ENCODE results near the gene SDK1. TPM values are rescaled to one million over a fixed set of nuclear protein-coding genes. Genes with fewer than 3 reads are reported as not detected.

The SDK1 gene
- total RNA-seq, 4 donors from 2014 or later: 1.2 to 1.8 (median 1.5) TPM

DNA sequence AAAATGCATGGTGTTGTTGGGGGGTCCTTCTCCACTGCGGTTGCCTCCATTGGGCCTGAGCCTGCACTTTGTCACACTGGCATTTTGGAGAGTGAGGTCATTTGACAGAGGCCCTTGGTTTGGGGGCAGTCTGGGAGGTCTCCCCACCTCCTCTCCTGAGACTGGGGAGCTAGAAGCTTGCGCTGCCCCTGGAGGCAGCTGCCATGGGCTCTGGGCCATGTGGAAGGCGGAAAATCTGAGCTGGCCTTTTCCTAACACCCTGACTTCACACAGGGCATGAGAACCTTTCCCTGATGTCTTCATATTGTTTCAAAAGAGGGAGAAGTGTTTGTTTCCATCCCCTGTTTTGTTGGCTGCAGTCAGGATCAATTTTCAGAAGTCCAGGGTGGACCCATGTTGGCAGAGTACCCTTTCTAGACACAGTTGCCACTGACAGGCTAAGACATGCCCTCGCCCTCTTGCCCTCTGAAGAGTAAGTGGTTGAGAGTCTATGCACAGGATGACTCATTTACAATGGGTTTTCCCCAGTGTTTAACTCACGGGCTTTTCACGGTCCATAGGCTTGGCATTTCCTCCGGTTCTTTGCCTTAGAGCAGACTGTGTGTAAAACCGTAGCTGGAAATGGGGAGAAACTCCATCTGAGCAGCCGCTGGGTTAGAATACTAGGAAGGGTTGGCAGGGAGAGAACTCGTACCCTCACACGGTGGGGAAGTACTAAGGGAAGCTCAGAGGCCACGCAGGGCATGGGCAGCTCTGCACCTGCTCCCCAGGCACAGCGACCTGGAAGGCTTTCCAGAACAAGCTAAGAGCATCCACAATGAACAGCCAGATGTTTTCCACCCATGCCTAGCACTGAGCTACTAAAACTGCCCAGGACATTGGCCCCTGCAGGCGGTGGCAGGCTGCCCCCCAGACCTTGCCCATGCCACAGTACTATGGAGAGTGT, 655.0 kb downstream of the SDK1 start:
- in situ Hi-C loops (cut with MboI; ENCODE audit: low sequenced_read_pairs in 4 of 4): no loop called here
- no peak for DNase-seq
- no peak for ATAC-seq

GRCh38 chr7:3956949-3957348, 655.9 kb downstream of the SDK1 start:
- TF ChIP-seq, protein P1, sequence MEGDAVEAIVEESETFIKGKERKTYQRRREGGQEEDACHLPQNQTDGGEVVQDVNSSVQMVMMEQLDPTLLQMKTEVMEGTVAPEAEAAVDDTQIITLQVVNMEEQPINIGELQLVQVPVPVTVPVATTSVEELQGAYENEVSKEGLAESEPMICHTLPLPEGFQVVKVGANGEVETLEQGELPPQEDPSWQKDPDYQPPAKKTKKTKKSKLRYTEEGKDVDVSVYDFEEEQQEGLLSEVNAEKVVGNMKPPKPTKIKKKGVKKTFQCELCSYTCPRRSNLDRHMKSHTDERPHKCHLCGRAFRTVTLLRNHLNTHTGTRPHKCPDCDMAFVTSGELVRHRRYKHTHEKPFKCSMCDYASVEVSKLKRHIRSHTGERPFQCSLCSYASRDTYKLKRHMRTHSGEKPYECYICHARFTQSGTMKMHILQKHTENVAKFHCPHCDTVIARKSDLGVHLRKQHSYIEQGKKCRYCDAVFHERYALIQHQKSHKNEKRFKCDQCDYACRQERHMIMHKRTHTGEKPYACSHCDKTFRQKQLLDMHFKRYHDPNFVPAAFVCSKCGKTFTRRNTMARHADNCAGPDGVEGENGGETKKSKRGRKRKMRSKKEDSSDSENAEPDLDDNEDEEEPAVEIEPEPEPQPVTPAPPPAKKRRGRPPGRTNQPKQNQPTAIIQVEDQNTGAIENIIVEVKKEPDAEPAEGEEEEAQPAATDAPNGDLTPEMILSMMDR (IDR thresholded peaks at IDR 0.05 in 4 of 5, conservative IDR thresholded peaks at IDR 0.05 in 1 of 5): no peak
- TF ChIP-seq POLR2A (IDR thresholded peaks at IDR 0.05): no peak
- H3K36me3 ChIP-seq: no peaks in the 10 kb centered on the region
- no peaks in the 10 kb centered on the region for H3K9me3 ChIP-seq
- no peak overlapping the region for H3K27ac ChIP-seq
- in situ Hi-C loops (cut with MboI; ENCODE audit: low sequenced_read_pairs in 4 of 4): no loop called here
- H3K4me1 ChIP-seq: no peaks in the 10 kb centered on the region
- no peak for DNase-seq
- no peaks in the 10 kb centered on the region for H3K27me3 ChIP-seq
- no peak overlapping the region for H3K4me3 ChIP-seq
- ATAC-seq: no peak
- intact Hi-C loops (cut with DNase I; ENCODE audit: low total_unique reads): no loop called here

More for the DNA sequence above, 655.0 kb downstream of the SDK1 start:
- Histone ChIP-seq H3K9me3 (no peaks in the 10 kb centered on the region), H3K4me1 (no peaks in the 10 kb centered on the region), H3K36me3 (no peaks in the 10 kb centered on the region), H3K4me3 (no peak overlapping the region), H3K27me3 (no peaks in the 10 kb centered on the region), H3K27ac (no peak overlapping the region)
- intact Hi-C loops (cut with DNase I; ENCODE audit: low total_unique reads): no loop called here
- no peak for TF ChIP-seq POLR2A (IDR thresholded peaks at IDR 0.05)
- TF ChIP-seq, protein P1 (IDR thresholded peaks at IDR 0.05 in 4 of 5, conservative IDR thresholded peaks at IDR 0.05 in 1 of 5): no peak

- in situ Hi-C loops (cut with MboI; ENCODE audit: low sequenced_read_pairs in 4 of 4): no loop called here
- Histone ChIP-seq H3K4me1 (no peaks in the 10 kb centered on the region), H3K36me3 (no peaks in the 10 kb centered on the region), H3K27ac (no peak overlapping the region), H3K4me3 (no peak overlapping the region), H3K27me3 (no peaks in the 10 kb centered on the region), H3K9me3 (no peaks in the 10 kb centered on the region)
- intact Hi-C loops (cut with DNase I; ENCODE audit: low total_unique reads): no loop called here
- ATAC-seq (no peak), DNase-seq (no peak)
- TF ChIP-seq, protein P1 (IDR thresholded peaks at IDR 0.05 in 4 of 5, conservative IDR thresholded peaks at IDR 0.05 in 1 of 5): no peak
- TF ChIP-seq POLR2A (IDR thresholded peaks at IDR 0.05): no peak
Observed at GRCh38 chr7:3957472-3958108, 656.5 kb downstream of the SDK1 start.

- ATAC-seq: no peak
Observed at GRCh38 chr7:3958109-3958483, 657.0 kb downstream of the SDK1 start.

More at GRCh38 chr7:3958109-3958483, 657.0 kb downstream of the SDK1 start:
- in situ Hi-C loops (cut with MboI; ENCODE audit: low sequenced_read_pairs in 4 of 4): no loop called here
- Histone ChIP-seq H3K36me3 (no peaks in the 10 kb centered on the region), H3K27ac (no peak overlapping the region), H3K9me3 (no peaks in the 10 kb centered on the region), H3K27me3 (no peaks in the 10 kb centered on the region), H3K4me1 (no peaks in the 10 kb centered on the region), H3K4me3 (no peak overlapping the region)
- TF ChIP-seq, protein P1 (IDR thresholded peaks at IDR 0.05 in 4 of 5, conservative IDR thresholded peaks at IDR 0.05 in 1 of 5): no peak
- TF ChIP-seq POLR2A (IDR thresholded peaks at IDR 0.05): no peak
- intact Hi-C loops (cut with DNase I; ENCODE audit: low total_unique reads): no loop called here
- DNase-seq: no peak
